Activated T-cell treated with anti-CD3 and anti-CD28 coated beads for 4 hours (primary cell): ENCODE measurements around the gene RAB11B.
A peak's percentile ranks its signal among the peaks of the same experiment; 100 is the strongest.
"Not testable (repeated sequence)": the region's sequence is repeated elsewhere in the genome, so short reads cannot be mapped to it uniquely, and the experiment has no call there.

ENCODE experiments used
- DNase-seq: peaks from one replicate; pipeline ENCODE4 v3.0.0-alpha.2; 2020

Gene RAB11B

DNA sequence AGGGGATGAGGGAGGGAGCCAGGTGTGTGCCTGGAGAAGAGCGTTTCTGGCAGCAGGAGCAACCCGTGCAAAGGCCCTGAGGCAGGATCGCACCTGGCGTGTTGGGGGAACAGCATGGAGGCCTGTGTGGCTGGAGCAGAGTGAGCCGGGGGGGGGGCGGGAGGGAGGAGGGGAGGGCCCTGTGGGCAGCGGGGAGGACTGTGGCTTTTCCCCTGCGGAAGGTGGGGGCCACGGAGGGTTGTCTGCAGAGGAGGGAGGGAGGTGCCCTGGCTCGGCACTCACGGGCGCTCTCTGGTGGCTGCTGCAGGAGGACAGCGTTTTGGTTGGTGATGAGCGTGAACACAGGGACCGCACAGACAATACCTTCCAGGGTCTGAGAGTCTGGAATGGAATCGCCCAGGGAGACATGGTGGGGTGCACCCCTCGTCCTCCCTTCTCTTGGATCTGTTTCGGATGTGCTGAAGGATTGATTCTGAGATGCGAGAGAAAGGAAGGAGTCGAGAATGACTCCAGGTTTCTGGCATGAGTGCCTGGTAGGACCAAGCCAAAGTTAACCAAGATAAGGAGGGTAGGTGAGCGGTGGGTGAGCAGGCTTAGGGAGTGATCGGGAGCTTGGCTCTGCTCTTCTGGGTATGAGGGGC, 6.5 kb downstream of the RAB11B start:
- peak; percentile 57 for DNase-seq

DNA sequence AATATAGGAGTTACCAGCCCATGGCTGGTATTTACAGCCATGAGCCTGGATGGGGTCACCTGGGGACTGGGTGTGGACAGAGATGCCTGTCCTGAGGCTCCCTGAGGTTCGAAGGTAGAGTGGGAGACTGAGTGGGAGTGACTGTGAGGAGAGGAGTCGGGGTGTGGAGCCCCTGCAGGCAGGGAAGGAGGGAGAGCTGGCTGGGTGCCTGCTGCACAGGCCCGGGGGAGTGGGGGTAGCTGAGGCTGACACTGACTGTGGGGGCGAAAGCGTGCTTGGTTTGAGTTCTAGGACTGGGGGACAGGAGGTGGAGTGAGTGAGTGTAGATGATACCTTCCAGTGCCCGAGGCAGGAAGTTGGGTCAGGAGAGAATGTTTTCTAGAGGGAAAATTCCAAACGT, 7.1 kb downstream of the RAB11B start:
- no peak for DNase-seq

DNA sequence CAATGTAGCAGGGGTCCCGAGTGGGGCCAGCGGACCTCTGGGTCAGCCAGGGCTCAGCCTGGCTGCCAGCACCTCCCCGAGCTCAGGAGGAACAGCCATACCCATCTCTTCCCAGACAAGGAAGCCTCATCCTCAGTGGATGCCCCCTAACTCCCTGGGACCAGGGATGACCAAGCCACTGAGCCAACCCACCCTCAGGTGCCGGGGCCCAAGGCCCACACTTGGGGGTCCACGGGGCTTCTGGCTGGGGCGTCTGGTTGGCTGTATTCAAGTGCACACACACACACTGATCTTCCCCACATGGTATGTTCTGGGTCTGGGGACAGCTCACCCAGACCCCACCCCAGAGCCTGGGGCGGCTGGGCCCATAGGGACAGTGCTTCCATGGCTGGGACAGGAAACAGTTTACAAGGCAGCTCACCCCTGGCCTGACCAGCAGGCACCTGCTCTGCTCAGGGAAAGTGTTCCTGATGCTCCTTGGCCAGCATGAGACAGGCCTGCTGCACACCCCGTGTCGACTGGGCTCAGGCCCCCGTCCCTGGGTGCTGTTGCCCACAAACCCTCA, 7.7 kb downstream of the RAB11B start:
- DNase-seq = no peak

DNA sequence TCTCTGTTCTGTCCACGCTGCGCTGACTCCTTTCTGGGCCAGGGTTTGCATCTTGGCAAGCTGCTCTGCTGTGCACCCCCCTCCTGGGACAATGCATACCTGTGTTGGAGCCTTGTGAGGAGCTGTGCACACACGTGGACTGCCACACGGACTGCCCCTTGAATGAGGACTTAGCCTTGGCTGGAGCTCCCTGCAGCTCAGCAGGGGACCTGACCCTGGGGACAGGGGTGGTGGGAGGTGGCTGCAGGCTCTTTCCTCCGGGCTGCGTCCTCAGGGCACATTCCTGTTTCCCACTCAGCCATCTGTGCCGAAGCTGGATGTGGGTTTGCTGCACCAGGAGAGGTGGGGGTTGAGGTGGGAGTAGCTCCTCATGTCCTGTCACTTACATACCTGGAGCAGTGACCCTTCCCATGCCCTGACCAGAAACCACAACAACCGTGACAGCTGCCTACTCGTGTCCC, 8.2 kb downstream of the RAB11B start:
- no peak for DNase-seq

DNA sequence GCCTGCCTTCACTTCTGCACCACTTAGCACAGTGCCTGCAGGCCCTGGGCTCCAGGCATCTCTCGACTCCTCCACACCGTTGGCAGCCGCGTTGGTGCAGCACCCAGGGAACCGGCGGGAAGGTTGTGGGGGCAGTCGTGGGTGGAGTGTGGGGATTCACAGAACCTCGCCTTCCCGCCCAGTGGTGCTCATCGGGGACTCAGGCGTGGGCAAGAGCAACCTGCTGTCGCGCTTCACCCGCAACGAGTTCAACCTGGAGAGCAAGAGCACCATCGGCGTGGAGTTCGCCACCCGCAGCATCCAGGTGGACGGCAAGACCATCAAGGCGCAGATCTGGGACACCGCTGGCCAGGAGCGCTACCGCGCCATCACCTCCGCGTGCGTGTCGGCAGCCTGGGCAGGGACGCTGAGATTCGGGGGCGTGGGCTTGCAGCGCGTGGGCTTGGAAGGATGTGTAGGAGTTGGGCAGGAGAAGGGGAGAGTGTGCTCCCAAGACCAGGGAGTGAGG, 9.6 kb downstream of the RAB11B start:
- DNase-seq = no peak

DNA sequence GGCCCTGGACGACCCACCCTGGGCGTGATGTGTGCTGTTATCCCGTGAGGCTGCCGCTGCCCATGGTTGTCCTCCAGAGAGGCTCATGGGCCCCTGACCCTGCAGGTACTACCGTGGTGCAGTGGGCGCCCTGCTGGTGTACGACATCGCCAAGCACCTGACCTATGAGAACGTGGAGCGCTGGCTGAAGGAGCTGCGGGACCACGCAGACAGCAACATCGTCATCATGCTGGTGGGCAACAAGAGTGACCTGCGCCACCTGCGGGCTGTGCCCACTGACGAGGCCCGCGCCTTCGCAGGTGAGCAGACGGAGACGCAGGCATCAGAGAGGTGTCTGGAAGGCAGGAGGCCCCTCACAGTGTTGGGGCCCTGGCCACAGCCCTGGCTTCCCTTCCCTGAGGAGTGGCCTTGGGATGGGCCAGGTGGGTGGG, 11.8 kb downstream of the RAB11B start:
- no peak for DNase-seq

DNA sequence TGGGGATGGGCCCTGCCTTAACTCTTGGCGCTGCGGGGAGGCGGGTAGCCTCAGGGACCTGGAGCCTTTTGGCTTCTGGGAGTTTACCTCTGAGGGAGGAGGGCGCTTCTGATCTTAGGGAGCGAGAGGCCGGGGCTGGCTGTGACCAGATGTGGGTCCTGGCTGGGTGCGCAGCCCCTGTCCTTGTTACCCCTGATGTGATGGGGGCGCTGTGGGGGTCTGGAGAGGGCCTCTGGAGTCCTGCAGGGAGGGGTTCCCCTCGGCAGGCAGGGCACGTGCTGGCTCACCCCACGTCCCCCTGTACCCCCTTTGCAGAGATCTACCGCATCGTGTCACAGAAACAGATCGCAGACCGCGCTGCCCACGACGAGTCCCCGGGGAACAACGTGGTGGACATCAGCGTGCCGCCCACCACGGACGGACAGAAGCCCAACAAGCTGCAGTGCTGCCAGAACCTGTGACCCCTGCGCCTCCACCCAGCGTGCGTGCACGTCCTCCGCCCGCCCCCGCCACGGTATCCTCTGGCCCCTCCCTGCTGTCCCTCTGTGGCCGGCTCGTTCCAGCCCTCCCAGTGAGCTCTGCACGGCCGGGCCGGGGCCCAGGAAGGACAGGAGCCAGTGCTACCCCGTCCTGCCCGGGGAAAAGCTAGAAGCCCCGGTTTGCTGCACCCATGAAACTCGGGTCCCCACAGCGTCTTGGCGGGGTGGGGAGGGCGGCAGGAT, 13.1 kb downstream of the RAB11B start:
- DNase-seq = no peak

DNA sequence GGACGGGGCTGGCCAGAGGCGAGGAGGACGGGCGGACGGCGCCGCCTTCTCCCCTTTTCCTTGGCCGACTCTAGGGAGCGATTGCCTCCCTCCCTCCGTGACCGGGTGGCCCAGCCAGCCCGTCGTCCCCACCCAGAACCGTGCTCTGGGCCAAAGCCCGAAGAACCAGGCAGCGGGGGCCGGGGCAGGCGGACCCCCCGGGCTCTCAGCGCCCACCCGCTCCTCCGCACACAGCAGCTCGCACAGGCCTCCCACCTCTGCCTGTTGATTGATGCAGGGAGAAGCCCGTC, 13.6 kb downstream of the RAB11B start:
- DNase-seq = no peak

DNA sequence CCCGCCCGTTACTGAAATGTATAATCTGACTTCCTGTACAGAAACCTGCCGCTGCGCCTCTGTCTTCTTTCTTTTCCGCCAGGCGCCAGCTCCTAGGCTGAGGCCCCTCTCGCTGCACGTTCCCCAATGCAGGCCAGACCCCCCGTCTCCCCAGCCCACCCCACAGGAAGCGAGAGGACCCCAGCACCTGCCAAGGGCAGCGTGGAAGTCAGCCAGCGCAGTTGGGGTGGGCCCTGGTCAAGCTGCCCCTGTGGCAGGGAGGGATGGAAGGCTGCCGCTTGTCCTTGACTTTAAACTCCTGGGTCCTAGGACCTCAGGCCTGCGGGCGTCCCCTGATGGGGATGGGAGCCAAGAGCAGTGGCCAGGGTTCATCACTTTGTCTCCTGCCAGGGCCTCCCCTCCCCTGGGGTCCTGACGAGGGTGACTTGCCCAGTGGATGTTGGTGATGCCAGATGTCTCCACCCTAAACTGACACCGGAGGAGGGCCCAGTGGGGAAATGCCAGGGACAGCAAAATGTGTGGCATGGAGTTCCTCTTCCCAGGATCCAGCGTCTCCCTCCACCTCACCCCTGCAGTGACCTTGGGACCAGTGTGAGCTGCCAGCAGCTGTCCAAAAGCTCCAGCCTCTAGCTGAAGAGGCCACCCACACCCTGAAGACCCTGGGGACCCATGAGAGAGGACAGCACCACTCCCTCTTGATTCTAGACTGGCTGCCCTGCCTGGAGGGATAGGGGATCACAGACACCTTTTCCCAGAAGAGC, 14.4 kb downstream of the RAB11B start:
- DNase-seq = no peak

DNA sequence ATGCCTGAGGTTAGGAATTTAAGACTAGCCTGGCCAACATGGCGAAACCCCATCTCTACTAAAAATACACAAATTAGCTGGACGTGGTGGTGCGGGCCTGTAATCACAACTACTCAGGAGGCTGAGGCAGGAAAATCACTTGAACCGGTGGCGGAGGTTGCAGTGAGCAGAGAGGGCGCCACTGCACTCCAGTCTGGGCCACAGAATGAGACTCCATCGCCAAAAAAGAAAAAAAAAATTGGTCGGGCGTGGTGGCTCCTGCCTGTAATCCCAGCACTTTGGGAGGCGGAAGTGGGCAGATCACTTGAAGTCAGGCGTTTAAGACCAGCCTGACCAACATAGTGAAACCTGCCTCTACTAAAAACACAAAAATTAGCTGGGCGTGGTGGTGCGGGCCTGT, 20.6 kb downstream of the RAB11B start:
- not testable (repeated sequence) for DNase-seq

DNA sequence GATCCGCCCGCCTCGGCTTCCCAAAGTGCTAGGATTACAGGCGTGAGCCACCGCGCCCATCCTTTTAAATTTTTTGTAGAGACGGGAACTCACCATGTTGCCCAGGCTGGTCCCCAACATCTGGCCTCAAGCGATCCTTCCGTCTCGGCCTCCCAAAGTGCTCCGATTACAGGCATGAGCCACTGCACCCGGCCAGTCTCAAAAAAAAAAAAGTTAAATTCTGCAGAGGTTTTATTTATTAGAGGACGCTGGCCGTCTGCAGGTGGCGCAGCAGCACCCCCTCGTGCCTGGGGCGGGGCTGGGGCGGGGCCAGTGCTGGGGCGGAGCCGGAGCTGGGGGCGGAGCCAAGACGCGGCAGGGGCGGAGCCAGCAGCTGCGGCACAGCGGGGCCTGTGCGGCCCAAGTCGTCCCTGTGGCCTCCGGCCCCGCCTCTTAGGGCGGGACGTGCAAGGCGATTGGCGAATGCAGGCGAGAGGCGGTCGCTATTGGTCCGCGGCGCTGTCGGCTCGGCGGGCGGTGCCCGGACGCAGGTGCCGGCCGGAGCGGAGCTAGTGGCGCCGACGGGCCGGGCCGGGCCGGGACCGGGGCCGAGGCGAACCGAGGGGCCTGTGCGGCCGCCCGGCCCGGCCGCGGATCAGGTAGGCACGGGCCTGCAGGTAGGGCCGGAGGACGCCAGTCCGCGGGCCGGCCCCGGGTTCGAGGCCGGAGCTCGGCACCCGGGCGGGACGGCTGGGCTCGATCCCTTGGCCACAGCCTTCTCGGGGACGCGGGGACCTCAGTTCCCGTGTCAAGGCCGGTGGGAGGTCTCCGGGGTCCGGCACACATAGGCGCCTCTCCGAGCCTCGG, 22.8 kb downstream of the RAB11B start, which contains the start of gene MARCHF2:
TSS of gene MARCHF2 (plus strand) at position 523 of the 846 bp plus-strand sequence. CDS start 8,536 bp downstream, outside the sequence.
- DNase-seq = peak; percentile 95

DNA sequence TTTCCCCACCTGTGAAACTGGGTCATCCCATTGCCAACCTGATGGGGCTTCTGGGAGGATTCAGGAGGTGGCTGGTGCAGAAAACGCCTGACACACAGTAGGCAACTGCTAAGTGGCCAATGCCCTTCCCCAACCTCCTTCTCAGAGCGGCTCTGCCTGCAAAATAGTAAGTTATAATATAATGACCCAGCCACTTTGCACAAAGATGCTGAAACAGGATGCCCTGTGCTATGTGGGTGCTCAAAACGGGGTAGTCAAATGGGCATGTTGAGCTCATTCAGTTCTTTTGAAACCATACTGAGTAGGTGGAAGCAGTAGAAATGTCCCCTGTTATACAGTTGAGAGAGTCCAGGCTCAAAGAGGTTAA, 23.5 kb downstream of the RAB11B start:
- DNase-seq = no peak

DNA sequence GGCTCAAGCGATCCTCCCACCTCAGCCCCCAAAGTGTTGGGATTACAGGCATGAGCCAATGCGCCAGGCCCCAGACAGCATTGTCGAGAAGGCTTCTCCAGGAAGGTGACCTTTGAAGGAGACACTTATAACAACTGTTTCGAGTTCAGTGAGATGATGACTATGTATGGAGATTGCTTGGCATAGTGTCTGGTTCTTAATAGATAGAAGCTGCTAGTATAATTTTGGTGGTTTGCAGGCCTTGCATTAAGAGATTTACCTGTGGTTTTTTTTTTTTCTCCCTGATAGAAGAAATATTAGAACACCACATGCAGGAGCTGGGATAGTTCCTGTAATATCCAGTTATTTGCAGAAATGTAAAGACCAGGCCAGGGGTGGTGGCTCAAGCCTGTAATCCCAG, 26.6 kb downstream of the RAB11B start:
- no peak for DNase-seq

DNA sequence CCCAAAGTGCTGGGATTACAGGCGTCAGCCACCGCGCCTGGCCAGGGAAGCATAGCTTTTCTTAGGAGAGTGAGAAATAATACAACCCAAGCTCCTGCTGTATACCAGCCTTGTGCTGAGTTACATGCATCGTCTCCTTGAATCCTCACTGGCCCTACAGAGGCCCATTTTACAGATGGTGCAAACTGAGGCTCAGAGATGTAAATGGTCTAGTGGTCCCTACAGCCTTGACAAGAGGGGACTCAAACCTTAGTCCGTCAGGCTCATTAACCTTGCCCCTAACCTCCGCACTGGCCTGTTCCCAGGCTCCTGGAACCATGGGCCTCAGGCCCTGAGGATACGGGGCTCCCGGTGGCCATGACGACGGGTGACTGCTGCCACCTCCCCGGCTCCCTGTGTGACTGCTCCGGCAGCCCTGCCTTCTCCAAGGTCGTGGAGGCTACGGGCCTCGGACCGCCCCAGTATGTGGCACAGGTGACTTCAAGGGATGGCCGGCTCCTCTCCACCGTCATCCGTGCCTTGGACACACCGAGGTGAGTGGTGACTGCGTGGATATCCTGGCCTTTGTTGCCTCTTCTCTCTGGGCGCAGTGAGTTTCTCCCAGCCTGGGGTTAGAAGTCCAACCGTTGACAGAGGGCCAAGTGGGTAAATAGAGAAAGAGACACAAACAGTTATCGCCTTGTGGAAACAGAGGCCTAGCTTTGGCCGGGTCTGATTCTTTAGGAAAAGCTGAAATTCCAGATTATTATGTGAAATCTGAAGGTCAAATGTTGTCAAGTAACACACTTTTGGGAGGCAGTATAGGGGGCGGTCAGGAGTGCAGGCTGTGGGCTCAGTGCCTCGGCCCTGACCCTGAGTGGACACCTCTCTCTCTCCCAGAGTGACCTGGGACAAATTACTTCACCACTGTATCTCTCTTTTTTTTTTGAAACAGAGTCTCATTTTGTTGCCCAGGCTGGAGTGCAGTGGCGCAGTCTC, 31.6 kb downstream of the RAB11B start:
- no peak for DNase-seq

DNA sequence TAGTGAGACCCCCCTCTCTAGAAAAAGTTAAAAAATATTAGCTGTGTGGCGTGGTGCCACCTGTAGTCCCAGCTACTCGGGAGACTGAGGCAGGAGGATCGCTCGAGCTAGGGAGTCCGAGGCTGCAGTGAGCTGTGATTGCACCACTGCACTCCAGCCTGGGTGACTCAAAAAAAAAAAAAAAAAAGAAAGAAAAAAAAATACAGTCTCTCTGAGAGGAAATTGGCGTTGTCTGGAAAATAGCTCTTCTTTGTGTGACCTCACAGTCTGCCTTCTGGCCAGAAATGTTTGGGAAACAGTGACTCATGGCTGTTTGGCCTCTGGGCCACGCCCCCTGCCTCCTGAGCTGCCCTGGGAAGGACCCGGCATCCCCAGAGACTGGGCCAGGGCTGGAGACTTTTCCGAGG, 33.7 kb downstream of the RAB11B start:
- DNase-seq = no peak

DNA sequence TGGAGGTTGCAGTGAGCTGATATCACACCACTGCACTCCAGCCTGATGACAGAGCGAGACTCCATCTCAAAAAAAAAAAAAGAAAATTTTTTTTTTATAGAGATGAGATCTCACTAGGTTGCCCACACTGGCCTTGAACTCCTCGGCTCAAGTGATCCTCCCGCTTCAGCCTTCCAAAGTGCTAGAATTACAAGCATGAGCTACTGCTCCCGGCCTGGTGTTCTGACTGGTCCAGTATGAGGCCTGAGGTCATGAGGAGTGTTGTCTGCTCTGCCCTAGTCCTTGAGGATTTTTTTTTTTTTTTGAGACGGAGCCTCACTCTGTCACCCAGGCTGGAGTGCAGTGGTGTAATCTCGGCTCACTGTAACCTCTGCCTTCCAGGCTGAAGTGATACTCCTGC, 35.2 kb downstream of the RAB11B start:
- DNase-seq = not testable (repeated sequence)

DNA sequence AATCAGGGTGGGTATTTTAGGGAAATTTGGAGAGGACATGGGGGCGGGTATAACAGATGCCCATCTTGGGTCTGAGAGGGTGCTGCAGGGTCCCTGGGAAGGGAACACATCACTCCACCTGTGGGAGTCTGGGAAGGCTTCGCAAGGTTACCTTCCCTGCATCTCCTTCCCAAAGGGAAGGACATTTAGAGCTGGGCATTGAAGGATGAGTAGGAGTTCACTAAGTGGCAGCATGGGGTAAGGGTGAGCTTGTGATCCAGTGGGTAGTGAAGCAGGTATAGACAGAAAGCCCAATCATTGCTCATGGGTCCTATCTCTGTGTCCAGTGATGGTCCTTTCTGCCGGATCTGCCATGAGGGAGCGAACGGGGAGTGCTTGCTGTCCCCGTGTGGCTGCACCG, 36.1 kb downstream of the RAB11B start:
- no peak for DNase-seq

DNA sequence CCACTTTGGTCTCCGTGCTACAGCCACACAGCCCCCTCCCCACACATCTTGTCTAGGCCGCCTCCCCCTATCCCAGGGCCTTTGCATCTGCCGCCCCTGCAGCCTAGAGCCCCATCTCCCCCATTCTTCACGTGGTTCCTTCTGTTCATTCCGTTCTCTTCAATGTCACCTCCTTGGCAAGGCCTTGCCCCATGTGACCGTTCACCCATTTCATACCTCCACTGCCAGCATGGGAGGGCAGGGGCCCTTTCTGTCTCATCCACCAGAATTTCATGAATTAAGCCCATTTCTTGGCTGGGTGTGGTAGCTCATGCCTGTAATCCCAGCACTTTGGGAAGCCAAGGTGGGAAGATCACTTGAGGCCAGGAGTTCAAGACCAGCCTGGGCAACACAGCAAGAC, 38.9 kb downstream of the RAB11B start:
- DNase-seq = no peak

DNA sequence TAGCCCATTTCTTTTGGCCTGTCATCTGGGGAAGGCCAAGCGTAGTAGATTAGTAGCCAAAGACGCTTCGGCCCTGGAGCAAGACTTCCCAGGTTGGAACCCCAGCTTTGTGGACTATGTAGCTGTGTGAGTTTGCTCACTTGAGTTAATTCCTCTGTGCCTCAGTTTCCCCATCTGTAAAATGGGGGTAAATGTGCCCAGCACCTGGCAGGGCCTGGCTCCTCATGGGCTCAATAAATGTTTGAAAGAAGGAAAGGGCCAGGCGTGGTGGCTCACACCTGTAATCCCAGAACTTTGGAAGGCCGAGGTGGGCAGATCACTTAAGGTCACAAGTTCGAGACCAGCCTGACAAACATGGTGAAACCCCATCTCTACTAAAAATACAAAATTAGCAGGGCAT, 39.7 kb downstream of the RAB11B start:
- DNase-seq = no peak

DNA sequence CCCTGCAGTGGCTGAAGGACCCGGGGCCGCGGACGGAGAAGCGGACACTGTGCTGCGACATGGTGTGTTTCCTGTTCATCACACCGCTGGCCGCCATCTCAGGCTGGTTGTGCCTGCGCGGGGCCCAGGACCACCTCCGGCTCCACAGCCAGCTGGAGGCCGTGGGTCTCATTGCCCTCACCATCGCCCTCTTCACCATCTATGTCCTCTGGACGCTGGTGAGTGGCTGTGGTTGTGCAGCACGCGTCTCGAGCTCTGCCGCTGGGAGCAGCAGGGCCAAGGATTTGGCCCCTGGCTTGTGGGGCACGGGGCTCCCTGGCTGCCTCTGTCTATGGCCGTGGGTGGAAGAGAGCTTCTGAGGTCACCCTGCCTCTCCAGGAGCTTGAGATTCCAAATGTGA, 40.5 kb downstream of the RAB11B start:
- DNase-seq = no peak

DNA sequence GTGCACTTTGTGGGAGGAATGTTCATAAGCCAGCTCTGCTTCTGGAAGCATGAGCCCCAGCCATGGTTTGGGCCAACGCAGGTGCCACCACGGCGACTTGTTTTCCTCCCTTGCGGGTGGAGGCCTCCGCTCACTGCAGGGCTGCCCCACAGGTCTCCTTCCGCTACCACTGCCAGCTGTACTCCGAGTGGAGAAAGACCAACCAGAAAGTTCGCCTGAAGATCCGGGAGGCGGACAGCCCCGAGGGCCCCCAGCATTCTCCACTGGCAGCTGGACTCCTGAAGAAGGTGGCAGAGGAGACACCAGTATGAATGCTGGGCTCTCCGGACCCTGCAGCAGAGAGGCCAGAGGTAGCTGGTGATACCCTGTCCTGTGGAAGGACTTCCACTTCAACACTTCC, 48.1 kb downstream of the RAB11B start:
- DNase-seq = no peak
